ENCODE data around the gene HPSE2.

Gene HPSE2

DNA sequence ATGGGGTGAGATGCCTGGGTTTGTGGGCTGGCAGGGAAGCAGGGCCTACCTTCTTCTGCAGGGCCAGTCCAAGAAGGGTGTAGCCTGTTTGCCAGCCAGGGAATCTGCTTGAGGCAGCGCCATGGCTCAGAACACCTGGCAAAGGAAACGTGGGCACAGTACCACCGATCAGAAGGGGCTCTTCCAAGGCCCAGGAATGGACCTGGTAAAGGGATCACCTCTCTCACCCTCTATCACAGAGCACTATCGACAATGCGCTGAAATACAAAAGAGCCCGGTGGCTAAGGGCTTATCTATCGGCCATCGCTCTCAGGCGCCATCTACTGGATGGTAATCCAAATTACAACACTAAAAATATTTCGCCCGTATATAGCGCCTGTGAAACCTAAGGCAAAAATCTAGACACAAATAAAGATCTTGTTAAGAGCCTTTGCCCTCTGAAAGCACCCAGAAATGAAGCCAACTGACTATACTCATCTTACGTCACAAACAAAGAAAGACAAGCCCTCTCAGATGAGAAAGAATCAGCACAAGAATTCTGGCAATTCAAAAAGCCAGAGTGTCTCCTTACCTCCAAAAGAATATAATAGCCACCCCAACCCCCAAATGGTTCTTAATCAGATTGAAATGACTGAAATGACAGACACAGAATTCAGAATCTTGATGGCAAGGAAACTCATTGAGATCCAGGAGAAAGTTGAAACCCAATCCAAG, 571.2 kb downstream of the HPSE2 start:
- DNase-seq: no peak

GRCh38 chr10:98659951-98660350, 575.7 kb downstream of the HPSE2 start:
- DNase-seq: no peak

- DNase-seq: no peak
Observed at GRCh38 chr10:98655492-98655891, 580.2 kb downstream of the HPSE2 start.

GRCh38 chr10:98649170-98649569, 586.5 kb downstream of the HPSE2 start:
- no peak for DNase-seq

GRCh38 chr10:98646998-98647917, 588.4 kb downstream of the HPSE2 start:
- DNase-seq: peak; percentile 28

DNA sequence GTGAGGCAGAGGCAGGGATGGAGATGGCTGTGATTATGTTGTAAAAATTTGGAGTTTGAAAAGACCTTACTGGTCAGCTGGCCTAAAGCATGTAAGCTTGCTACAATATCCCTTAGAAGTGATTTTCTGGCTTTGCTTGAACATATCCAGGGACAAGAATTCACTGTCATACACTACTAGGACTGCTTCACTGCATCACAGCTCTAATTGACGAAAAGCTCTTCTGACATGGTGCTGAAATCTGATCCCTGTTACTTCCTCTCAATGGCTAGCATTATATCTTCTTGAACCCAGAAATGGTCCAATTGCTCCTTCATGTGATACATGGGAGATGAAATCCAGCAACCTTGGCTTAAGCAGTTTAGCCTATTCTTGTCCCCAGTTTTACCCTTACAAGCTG, 591.2 kb downstream of the HPSE2 start:
- peak; percentile 80 for DNase-seq

- no peak for DNase-seq
Observed at GRCh38 chr10:98642281-98642680, 593.4 kb downstream of the HPSE2 start.

- DNase-seq: no peak
Observed at GRCh38 chr10:98638920-98639319, 596.7 kb downstream of the HPSE2 start.

- no peak for DNase-seq
Observed at GRCh38 chr10:98636921-98637329, 598.7 kb downstream of the HPSE2 start.

DNA sequence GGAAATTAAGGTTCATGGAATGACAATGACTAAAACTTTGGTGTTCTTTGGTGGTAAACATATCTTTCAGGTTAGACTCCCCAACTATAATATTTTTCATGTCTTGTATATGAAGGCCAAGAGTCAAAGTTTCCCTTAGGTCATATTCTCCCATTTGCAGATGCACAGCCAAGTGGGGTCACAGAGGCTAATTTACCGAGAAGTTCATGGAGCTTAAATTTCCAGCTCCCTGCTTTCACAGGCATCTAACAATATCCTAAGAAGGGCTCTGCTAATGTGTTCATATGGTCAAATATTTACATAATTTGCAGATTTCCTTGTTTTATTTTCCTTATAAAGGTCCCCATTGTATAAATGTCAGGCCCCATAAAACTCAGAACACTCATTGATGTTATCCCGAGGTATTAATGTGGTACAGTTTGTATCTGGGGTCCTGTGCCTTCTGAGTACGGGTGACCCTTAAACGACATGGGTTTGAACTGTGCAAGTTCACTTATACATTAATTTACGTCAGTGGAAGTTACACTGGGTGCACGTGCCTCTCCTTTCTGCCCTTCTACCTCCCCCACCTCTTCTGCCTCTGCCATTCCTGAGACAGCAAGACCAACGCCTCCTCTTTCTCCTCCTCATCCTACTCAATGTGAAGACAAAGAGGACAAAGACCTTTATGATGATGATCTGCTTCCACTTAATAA, 603.0 kb downstream of the HPSE2 start:
- DNase-seq: no peak

GRCh38 chr10:98628206-98628605, 607.4 kb downstream of the HPSE2 start:
- no peak for DNase-seq

- no peak for DNase-seq
Observed at GRCh38 chr10:98627711-98628110, 607.9 kb downstream of the HPSE2 start.

GRCh38 chr10:98624963-98625362, 610.7 kb downstream of the HPSE2 start:
- DNase-seq: no peak

DNA sequence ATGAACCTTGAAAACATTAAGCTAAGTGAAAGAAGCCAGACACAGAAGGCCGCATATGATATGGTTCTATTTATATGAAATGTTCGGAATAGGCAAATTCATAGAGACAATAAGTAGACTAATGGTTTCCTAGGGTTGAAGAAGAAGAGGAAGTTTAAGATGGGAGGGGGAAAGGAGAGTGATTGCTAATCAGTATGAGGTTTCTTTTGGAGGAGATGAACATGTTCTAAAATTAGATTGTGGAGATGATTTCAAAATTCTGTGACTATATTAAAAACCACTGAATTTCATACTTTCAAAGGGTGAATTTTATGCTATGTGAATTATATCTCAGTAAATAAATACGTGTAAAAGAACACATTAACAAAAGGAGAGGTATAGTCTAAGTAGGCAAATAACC, 612.5 kb downstream of the HPSE2 start:
- DNase-seq: no peak

- no peak for DNase-seq
Observed at GRCh38 chr10:98621630-98622029, 614.0 kb downstream of the HPSE2 start.

DNA sequence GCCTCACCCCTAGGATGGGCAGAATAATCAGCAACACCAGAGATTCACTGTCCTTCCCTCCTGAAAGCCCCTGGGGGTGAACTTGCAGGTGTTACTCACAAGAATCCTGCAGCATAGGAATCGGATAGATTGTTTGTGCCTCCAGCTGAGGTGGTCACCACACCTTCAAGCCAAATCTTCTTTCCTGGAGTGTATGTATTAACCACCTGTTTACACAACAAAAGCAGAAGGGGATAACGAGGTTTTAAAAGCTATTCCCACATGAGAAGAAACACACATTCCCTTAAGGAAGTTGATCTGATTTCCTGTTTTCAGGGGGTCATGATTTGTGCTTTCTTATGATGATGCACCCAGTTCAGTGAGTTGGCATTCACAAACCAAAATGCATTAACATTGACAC, 615.1 kb downstream of the HPSE2 start:
- no peak for DNase-seq

DNA sequence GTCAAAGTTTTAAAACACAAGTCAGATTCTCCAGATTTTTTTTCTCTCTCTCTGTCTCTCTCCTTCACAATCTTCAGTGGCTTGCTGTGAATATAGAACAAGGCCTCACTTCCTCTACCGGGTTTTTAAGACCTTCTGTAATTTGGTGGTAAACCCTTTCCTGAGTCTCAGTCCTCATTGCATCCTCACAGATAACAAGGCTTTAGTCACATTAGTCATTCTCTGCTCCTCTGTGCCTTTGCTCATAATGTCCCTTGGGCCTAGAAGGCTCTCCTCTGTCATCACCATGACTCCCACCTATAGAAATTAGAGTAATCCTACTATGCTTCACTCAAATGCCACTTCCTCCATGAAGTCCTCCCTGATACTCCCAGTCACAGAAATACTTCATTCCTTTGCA, 616.2 kb downstream of the HPSE2 start:
- DNase-seq: no peak

DNA sequence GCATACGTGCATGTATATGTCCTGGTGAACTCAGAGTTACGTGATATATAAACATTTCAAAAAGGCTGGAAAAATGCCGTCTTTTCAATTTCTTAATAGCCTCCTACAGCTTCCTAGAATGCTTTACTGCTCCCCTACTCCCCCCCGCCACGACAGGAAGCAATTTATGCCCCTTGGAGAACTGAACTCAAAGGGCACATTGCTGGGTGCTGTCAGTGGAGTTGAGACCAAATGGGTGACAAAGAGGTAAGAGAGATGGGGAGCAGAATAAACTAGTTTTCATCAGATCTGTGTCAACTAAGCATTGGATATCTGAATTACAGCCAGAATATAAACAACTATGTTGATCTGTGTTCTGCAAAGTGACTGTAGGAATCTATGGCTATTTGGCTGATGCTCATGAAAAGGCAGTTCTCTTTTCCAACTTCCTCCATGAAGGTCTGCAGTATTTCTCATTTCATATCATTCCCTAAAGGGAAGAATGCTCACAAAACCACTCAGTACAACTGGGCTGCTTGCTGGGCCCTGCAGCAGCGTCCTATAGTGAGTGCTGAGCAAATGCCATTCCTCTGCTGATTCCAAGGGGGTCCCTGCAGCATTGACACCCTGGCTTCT, 617.6 kb downstream of the HPSE2 start:
- DNase-seq: no peak

DNA sequence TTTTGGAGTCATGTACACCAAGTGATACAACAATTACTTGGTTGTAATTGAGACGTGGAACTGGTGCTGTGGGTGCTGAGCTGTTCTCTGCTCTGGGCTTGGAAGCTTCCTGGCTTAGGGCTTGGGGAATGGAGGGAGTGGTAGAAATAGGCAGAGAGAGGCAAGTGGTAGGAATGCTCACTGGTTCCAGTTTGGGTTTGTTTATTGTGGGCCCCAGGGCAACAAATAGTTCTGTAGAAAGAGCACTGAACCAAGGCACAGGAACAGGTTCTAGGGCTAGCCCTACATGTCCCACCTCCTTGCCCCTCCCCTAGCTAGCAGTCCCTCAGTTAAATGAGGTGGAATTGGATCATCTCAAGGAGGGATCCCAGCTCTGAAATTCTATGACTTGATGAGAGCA, 622.2 kb downstream of the HPSE2 start:
- DNase-seq: no peak

DNA sequence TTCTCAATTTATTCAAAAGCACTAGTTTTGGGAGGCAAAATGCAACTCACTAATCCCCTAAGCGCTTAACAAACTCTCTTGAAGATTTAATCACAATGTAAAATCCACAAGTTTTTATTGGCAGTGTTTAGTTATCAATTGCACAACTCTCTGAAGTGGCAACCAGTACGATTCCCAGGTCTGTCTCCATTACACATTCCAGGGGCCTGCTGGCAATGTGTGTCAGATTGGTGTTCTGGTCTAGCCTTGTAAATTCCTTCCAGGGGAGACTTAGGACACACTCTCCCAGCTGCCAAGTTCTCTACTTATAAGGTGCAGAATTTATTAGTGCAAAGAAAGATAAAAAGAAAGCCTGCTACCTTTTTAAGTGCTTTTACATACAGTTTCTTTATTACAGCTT, 624.2 kb downstream of the HPSE2 start:
- DNase-seq: no peak

- peak; percentile 7 for DNase-seq
Observed at GRCh38 chr10:98610836-98611235, 624.8 kb downstream of the HPSE2 start.

DNA sequence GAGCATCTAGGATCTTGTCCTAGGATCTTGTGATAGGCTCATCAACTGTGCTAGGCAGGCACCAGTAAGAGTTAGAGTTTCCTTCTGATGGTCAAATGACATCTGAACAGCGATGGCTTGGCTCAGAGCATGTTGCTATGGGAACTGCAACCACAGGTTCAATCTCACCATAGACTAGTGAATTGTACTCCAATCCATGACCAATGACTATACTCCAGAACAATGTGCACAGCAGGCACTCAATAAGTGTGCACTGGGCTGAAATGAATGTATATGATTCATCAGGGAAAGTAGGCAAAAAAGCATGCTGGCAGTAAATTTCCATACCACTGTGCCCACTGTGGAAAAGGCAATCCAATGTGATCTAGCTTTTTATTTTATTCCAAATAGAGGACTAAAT, 625.4 kb downstream of the HPSE2 start:
- DNase-seq: no peak

GRCh38 chr10:98609265-98609664, 626.4 kb downstream of the HPSE2 start:
- DNase-seq: no peak
